ENCODE data around the gene COA8. TPM values are rescaled to one million over a fixed set of nuclear protein-coding genes. Genes with fewer than 3 reads are reported as not detected.

COA8 gene
- total and polyA plus RNA-seq, 4 donors, result 30.6 to 59.8 (median 39.5) TPM

GRCh38 chr14:103569408-103569807 is 6.6 kb downstream of the COA8 start:
- H3K4me3 ChIP-seq, result no peak overlapping the region
- H3K9ac ChIP-seq (ENCODE audit: insufficient read depth in 1 of 2, low read length in 2 of 2), result no peak overlapping the region
- H3K9me3 ChIP-seq (ENCODE audit: control insufficient read depth in 4 of 4, insufficient read depth in 3 of 4, low read length in 3 of 4), result no peaks in the 10 kb centered on the region
- peaks cover 0 to 4% (median 0%) of the 10 kb centered on the region in 5 donors for H3K4me1 ChIP-seq (ENCODE audit: control insufficient read depth in 5 of 5, insufficient read depth in 5 of 5, low read length in 5 of 5)
- ATAC-seq (ENCODE audit: insufficient read depth, low FRiP score) (no peak), DNase-seq (no peak)
- H3K27ac ChIP-seq (ENCODE audit: low read depth in 1 of 2, low read length in 1 of 2), result no peak overlapping the region
- TF ChIP-seq, protein P1, sequence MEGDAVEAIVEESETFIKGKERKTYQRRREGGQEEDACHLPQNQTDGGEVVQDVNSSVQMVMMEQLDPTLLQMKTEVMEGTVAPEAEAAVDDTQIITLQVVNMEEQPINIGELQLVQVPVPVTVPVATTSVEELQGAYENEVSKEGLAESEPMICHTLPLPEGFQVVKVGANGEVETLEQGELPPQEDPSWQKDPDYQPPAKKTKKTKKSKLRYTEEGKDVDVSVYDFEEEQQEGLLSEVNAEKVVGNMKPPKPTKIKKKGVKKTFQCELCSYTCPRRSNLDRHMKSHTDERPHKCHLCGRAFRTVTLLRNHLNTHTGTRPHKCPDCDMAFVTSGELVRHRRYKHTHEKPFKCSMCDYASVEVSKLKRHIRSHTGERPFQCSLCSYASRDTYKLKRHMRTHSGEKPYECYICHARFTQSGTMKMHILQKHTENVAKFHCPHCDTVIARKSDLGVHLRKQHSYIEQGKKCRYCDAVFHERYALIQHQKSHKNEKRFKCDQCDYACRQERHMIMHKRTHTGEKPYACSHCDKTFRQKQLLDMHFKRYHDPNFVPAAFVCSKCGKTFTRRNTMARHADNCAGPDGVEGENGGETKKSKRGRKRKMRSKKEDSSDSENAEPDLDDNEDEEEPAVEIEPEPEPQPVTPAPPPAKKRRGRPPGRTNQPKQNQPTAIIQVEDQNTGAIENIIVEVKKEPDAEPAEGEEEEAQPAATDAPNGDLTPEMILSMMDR (IDR thresholded peaks at IDR 0.05; ENCODE audit: control extremely low read depth, extremely low read depth), result no peak
- H3K36me3 ChIP-seq (ENCODE audit: control insufficient read depth in 4 of 4, insufficient read depth in 4 of 4, low read length in 4 of 4), result peaks cover 0 to 9% (median 5%) of the 10 kb centered on the region in 4 donors
- no peaks in the 10 kb centered on the region for H3K27me3 ChIP-seq (ENCODE audit: control insufficient read depth in 3 of 3, insufficient read depth in 3 of 3, low read length in 2 of 3)
- 75 to 80% methylated on average over 11 of the region's 11 CpGs for WGBS, 2 donors

GRCh38 chr14:103574104-103574503 is 11.3 kb downstream of the COA8 start:
- DNase-seq (no peak), ATAC-seq (ENCODE audit: insufficient read depth, low FRiP score) (no peak)
- TF ChIP-seq, protein P1 (IDR thresholded peaks at IDR 0.05; ENCODE audit: control extremely low read depth, extremely low read depth), result no peak
- Histone ChIP-seq H3K4me1 (ENCODE audit: control insufficient read depth in 5 of 5, insufficient read depth in 5 of 5, low read length in 5 of 5) (peaks cover 0 to 12% (median 8%) of the 10 kb centered on the region in 5 donors), H3K27me3 (ENCODE audit: control insufficient read depth in 3 of 3, insufficient read depth in 3 of 3, low read length in 2 of 3) (no peaks in the 10 kb centered on the region), H3K27ac (ENCODE audit: low read depth in 1 of 2, low read length in 1 of 2) (no peak overlapping the region), H3K4me3 (no peak overlapping the region), H3K36me3 (ENCODE audit: control insufficient read depth in 4 of 4, insufficient read depth in 4 of 4, low read length in 4 of 4) (peaks cover 6 to 19% (median 11%) of the 10 kb centered on the region in 4 donors), H3K9me3 (ENCODE audit: control insufficient read depth in 4 of 4, insufficient read depth in 3 of 4, low read length in 3 of 4) (no peaks in the 10 kb centered on the region), H3K9ac (ENCODE audit: insufficient read depth in 1 of 2, low read length in 2 of 2) (no peak overlapping the region)
- WGBS, 2 donors, result 58 to 82% methylated on average over 6 of the region's 6 CpGs

DNA sequence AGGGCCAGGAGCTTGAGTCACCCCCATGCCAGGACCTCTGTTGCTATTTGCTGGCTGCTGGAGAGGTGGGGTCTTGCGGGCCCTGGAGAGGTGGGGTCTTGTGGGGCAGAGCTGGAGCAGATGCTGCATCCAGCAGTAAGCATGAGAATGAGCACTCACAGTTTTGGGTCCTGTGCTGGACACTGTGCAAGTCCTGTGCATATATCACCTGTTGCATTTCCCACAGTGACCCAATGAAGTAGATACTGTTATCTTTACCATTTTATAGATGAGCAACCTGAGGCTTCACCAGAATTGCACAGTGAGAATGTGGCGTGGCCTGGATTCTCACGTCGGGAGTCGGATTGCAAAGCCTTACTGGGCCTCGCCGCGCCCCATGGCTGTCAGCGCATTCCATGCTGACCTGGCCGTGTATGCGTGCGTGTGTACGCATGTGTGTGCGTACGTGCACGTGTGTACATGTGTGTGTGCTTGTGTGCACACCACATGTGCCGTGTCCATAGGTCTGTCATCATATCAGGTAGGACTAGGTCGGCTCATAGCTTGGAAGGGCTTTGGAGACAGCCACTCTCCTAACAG is 12.0 kb downstream of the COA8 start:
- Histone ChIP-seq H3K9me3 (ENCODE audit: control insufficient read depth in 4 of 4, insufficient read depth in 3 of 4, low read length in 3 of 4) (no peaks in the 10 kb centered on the region), H3K27me3 (ENCODE audit: control insufficient read depth in 3 of 3, insufficient read depth in 3 of 3, low read length in 2 of 3) (no peaks in the 10 kb centered on the region), H3K4me3 (no peak overlapping the region), H3K27ac (ENCODE audit: low read depth in 1 of 2, low read length in 1 of 2) (no peak overlapping the region), H3K36me3 (ENCODE audit: control insufficient read depth in 4 of 4, insufficient read depth in 4 of 4, low read length in 4 of 4) (peaks cover 6 to 17% (median 11%) of the 10 kb centered on the region in 4 donors), H3K4me1 (ENCODE audit: control insufficient read depth in 5 of 5, insufficient read depth in 5 of 5, low read length in 5 of 5) (peaks cover 0 to 12% (median 8%) of the 10 kb centered on the region in 5 donors), H3K9ac (ENCODE audit: insufficient read depth in 1 of 2, low read length in 2 of 2) (no peak overlapping the region)
- TF ChIP-seq, protein P1 (IDR thresholded peaks at IDR 0.05; ENCODE audit: control extremely low read depth, extremely low read depth), result no peak
- WGBS, 2 donors, result 93 to 94% methylated on average over 18 of the region's 18 CpGs
- DNase-seq, result no peak
- ATAC-seq (ENCODE audit: insufficient read depth, low FRiP score), result no peak

Data from lung (tissue), 12 donors.